Stimulated activated naive CD4-positive, alpha-beta T cell treated with Interleukin-2 at 50 U/mL for 16 hours (primary cell): ENCODE measurements around the gene SMC4.

Experiments used
- DNase-seq: peaks from one replicate; lab custom pipeline; 2025; lab: John Stamatoyannopoulos, UW

Gene SMC4

GRCh38 chr3:160395297-160395696 is 4.2 kb upstream of the SMC4 start:
- DNase-seq = no peak

DNA sequence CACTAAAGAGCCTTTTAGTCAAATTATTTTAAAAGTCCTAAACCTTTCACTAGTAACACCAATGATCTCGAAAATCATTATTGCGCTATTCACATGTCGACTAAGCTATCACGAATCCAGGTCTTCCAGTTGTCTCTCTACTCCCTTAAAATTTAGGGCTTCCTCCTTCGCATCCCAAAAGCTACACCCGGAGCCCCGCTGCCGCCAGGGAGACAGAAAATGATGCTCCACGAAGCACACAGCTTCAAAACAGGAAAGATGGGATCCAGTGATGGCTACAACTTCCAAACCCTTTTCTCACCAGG is 678 bp upstream of the SMC4 start:
- DNase-seq = no peak

DNA sequence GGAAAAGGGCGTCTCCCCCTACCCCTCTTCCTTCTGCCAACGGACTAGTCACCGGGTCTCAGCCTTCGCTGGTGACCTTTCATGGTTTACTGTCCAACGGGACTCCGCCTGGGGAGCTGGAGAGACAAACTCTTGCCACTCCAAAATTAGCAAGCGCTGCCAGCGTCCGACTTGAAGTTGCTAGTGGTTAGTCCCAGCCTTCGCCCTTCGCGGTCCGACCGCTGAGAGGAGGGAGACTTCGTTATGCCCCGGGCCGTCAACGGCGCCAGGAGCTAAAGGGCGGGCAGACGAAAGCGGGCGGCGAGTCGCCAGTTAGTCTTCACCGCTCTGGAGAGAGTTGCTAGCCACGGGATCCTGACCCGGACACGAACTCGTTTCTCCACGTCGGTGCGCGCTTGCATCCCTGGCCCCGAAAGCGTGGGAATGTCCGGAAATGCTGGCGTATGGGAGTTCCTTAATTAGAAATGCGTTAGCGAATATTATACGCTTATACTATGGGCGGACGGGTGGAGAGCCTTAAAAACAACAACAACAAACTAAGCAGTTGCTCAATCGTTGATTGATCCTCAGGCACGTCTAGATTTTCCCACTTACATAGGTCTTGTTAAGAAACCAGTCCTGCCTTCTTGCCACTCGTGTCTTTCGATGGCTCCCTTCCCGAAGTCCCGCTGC is 716 bp downstream of the SMC4 start:
- DNase-seq = peak; percentile 20

DNA sequence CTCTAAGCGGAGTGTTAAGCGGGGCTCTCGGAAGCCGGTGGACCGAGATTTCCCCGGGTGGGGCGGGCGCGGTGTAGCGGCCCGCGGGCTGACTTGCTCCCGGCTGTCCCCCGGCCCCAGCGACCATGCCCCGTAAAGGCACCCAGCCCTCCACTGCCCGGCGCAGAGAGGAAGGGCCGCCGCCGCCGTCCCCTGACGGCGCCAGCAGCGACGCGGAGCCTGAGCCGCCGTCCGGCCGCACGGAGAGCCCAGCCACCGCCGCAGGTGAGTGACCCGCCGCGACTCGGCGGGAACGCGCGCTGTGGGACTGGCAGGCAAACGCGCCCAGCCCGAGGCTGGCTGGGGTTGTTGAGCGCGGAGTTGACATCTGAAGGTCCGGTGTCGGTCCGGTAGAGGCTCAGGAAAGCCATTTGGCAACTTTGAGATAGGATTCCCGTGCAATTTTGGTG is 1.3 kb downstream of the SMC4 start:
- DNase-seq = peak; percentile 9

- no peak for DNase-seq
Observed at GRCh38 chr3:160401291-160402095, 2.0 kb downstream of the SMC4 start.

GRCh38 chr3:160402221-160403027 is 3.0 kb downstream of the SMC4 start:
- DNase-seq = no peak

DNA sequence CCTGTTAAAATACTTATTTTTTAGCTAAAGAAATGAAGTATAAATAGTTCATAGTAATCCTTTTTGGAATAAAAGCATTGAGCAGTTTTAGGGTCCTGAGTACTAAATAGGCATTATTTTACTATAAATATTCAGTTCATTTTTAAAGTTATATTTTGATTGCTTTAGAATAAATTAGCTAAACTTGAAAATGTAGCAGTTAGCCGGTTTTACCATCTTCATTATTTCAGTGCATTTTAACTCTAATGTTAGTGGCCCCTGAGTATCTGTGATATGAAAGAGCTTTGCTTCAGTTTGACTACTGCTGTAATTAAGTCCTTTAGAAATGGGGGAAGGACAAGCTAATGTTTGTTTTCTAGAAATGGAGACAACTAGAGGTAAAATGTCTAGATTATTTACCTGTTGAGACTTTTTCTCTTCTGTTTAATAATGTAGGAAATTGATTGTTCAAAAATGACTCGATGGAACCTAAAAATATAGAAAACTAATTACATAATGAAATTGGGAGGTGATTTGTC is 3.6 kb downstream of the SMC4 start:
- no peak for DNase-seq

- no peak for DNase-seq
Observed at GRCh38 chr3:160403796-160404470, 4.5 kb downstream of the SMC4 start.

DNA sequence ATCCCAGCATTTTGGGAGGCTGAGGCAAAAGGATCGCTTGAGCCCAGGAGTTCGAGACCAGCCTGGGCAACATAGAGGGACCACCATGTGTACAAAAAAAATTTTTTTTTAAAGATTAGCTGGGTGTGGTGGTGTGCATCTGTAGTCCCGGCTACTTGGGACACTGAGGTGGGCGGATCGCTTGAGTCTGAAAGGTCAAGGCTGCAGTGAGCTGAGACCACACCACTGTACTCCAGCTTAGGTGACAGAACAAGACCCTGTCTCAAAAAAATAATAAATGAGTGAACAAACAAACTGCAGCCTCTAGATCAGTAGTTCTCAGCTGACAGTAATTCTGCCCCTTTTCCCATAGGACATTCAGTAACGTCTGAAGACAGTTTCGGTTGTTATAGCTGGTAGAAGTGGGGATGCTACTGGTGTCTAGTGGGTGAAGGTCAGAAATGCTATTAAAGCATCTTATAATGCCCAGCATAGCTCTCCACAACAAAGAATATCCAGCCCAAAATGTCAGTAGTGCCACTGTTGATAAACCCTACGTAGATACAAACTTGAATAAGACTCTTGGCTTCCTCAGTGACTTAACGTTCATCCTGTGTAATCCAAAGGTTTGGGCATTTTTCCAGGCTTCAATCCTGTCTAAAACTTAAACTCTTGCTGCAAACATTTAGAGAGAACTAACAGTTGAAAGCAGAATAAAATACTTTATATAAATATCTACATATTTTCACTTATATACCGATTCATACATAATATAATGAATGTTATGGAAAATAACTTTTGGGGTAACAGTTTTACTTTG is 10.6 kb downstream of the SMC4 start:
- DNase-seq = no peak

DNA sequence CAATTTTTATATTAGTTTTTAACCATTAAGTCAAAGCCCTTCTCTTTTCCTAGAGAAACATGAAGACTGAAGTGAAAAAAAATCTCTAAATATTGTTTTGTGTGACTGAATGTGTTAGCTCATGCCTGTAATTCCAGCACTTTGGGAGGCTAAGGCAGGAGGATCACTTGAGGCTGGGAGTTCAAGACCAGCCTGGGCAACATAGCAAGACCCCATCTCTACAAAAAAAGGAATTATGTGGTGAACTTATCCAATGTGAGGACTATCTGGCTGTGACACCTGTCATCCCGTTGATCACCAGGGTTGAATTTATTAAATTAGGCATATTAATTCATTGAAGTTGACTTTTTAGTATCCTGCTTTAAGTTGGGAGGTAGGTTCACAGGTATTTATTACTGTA is 13.0 kb downstream of the SMC4 start:
- DNase-seq = no peak

GRCh38 chr3:160413613-160414248 is 14.3 kb downstream of the SMC4 start:
- DNase-seq = peak; percentile 51

- no peak for DNase-seq
Observed at GRCh38 chr3:160417311-160417710, 17.9 kb downstream of the SMC4 start.

DNA sequence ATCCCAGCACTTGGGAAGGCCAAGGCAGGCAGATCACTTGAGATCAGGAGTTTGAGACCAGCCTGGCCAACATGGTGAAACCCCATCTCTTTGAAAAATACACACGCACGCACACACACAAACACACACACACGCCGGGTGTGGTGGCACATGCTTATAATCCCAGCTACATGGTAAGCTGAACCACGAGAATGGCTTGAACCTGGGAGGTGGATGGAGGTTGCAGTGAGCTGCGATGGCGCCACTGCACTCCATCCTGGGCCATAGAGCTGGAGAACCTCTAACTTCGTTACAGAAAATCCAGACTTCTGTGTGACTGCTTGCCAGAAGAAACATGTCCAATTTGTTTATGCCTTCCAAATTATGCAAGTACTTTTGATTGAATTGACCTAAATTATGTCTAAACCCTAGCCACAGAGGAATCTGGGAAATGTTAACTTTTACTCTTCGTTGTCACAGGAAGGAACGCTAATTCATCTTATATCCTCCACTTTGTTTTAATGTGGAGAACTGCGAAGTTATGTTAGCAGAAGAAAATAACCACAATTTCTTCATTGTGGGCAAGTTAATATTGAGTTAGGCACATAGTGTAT is 28.5 kb downstream of the SMC4 start:
- no peak for DNase-seq

GRCh38 chr3:160434071-160434470 is 34.6 kb downstream of the SMC4 start:
- no peak for DNase-seq

- DNase-seq = no peak
Observed at GRCh38 chr3:160435095-160435494, 35.6 kb downstream of the SMC4 start.

GRCh38 chr3:160435747-160436146 is 36.3 kb downstream of the SMC4 start:
- no peak for DNase-seq

DNA sequence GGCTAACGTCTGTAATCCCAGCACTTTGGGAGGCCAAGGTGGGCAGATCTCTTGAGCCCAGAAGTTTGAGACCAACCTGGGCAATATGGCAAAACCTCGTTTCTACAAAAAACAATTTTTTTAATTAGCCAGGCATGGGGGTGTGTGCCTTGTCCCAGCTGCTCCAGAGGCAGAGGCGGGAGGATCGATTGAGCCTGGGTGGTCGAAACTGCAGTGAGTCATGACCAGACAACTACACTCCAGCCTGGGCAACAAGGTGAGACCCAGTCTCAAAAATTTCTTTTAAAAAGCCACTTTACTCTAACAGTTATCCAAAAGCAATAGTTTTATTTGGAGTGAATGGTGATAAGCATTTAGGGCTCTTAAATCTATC is 37.6 kb downstream of the SMC4 start:
- no peak for DNase-seq

DNA sequence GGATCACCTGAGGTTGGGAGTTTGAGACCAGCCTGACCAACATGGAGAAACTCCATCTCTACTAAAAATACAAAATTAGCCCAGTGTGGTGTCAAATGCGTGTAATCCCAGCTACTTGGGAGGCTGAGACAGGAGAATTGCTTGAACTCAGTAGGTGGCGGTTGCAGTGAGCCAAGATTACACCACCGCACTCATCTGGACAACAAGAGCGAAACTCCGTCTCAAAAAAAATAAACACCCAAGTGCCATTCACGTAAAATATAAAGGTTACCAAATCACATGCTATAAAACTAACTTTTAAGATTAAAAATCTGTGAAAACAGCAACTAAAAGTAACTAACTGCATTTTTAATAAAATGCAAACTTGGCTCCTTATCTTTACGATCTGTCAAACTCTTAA is 41.2 kb downstream of the SMC4 start:
- DNase-seq = no peak

DNA sequence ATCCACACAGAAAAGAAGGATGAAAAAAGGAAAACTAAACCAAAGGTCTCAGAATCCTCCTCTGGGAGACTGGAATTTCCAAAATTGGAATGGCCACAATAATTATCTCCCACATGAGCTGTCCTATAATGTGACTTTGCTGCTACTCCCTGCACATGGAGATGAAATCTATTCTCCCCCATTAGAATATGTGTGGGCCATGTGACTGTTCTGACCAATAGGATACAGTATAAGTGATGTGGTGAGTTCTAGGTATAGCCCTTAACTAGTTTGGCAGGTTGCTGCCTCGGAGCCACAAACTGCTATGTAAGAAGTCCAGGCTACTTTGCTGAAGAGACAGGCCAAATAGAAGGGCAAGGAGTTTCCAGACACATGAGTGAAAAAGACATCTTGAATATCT is 45.0 kb downstream of the SMC4 start:
- no peak for DNase-seq

DNA sequence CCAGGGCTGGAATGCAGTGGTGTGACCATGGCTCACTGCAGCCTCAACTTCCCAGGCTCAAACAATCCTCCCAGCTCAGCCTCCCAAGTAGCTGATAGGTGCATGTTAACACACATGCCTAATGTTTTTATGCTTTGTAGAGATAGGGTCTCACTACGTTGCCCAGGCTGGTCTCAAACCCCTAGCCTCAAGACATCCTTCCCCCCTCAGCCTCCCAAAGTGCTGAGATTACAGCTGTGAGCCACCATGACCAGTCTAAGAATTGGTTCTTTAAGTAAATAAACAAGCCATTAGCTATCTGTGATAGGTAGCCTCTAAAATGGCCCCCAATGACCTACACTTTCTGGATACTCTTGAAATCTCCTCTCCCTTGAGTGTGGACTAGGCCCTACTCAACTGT is 46.4 kb downstream of the SMC4 start:
- DNase-seq = no peak
